ENCODE data around the gene PHF8.

PHF8 gene

GRCh38 chrX:53969540-53969939 is 74.7 kb downstream of the PHF8 start:
- Mint-ChIP-seq H3K27me3 (no peaks in the 10 kb centered on the region), H3K4me3 (no peak overlapping the region), H3K4me1 (peaks cover 9% of the 10 kb centered on the region), H3K27ac (no peak overlapping the region), H3K36me3 (ENCODE audit: low read depth) (peaks cover 63% of the 10 kb centered on the region), H3K9me3 (no peaks in the 10 kb centered on the region)
- no peak for DNase-seq
- no peak for ATAC-seq

- no peaks in the 10 kb centered on the region for H3K9me3 Mint-ChIP-seq
- DNase-seq (no peak), ATAC-seq (no peak)
- H3K36me3 Mint-ChIP-seq (ENCODE audit: low read depth): peaks cover 28% of the 10 kb centered on the region
- H3K4me3 Mint-ChIP-seq: no peak overlapping the region
- no peaks in the 10 kb centered on the region for H3K4me1 Mint-ChIP-seq
- H3K27me3 Mint-ChIP-seq: no peaks in the 10 kb centered on the region
- H3K27ac Mint-ChIP-seq: no peak overlapping the region
Observed at GRCh38 chrX:53950130-53950733, 94.0 kb downstream of the PHF8 start.

- no peaks in the 10 kb centered on the region for H3K9me3 Mint-ChIP-seq
- no peak overlapping the region for H3K4me3 Mint-ChIP-seq
- H3K27me3 Mint-ChIP-seq: no peaks in the 10 kb centered on the region
- ATAC-seq: no peak
- H3K4me1 Mint-ChIP-seq: peaks cover 9% of the 10 kb centered on the region
- H3K27ac Mint-ChIP-seq: no peak overlapping the region
- no peak for DNase-seq
- peaks cover 31% of the 10 kb centered on the region for H3K36me3 Mint-ChIP-seq (ENCODE audit: low read depth)
Observed at GRCh38 chrX:53940180-53940579, 104.1 kb downstream of the PHF8 start.

GRCh38 chrX:53939127-53939526 is 105.1 kb downstream of the PHF8 start:
- ATAC-seq: no peak
- H3K4me1 Mint-ChIP-seq: peaks cover 9% of the 10 kb centered on the region
- H3K4me3 Mint-ChIP-seq: no peak overlapping the region
- no peak overlapping the region for H3K27ac Mint-ChIP-seq
- no peaks in the 10 kb centered on the region for H3K27me3 Mint-ChIP-seq
- peaks cover 29% of the 10 kb centered on the region for H3K36me3 Mint-ChIP-seq (ENCODE audit: low read depth)
- H3K9me3 Mint-ChIP-seq: no peaks in the 10 kb centered on the region
- no peak for DNase-seq

GRCh38 chrX:53930515-53931380 is 113.5 kb downstream of the PHF8 start:
- no peaks in the 10 kb centered on the region for H3K27me3 Mint-ChIP-seq
- peak overlapping the region; percentile 23 for H3K27ac Mint-ChIP-seq
- peak; percentile 43 for ATAC-seq
- H3K4me1 Mint-ChIP-seq: peaks cover 7% of the 10 kb centered on the region
- no peaks in the 10 kb centered on the region for H3K9me3 Mint-ChIP-seq
- H3K4me3 Mint-ChIP-seq: no peak overlapping the region
- DNase-seq: no peak
- peaks cover 2% of the 10 kb centered on the region for H3K36me3 Mint-ChIP-seq (ENCODE audit: low read depth)

GRCh38 chrX:53926030-53926429 is 118.2 kb downstream of the PHF8 start:
- H3K27ac Mint-ChIP-seq: no peak overlapping the region
- no peaks in the 10 kb centered on the region for H3K36me3 Mint-ChIP-seq (ENCODE audit: low read depth)
- H3K9me3 Mint-ChIP-seq: no peaks in the 10 kb centered on the region
- H3K4me3 Mint-ChIP-seq: no peak overlapping the region
- DNase-seq: no peak
- ATAC-seq: no peak
- H3K4me1 Mint-ChIP-seq: peaks cover 3% of the 10 kb centered on the region
- H3K27me3 Mint-ChIP-seq: no peaks in the 10 kb centered on the region

GRCh38 chrX:53918702-53919101 is 125.6 kb downstream of the PHF8 start:
- Mint-ChIP-seq H3K9me3 (no peaks in the 10 kb centered on the region), H3K27me3 (no peaks in the 10 kb centered on the region), H3K36me3 (ENCODE audit: low read depth) (no peaks in the 10 kb centered on the region), H3K4me1 (no peaks in the 10 kb centered on the region), H3K27ac (no peak overlapping the region), H3K4me3 (no peak overlapping the region)
- ATAC-seq: no peak
- DNase-seq: no peak

- ATAC-seq (no peak), DNase-seq (no peak)
- H3K4me1 Mint-ChIP-seq: no peaks in the 10 kb centered on the region
- H3K4me3 Mint-ChIP-seq: no peak overlapping the region
- H3K27me3 Mint-ChIP-seq: peaks cover 1% of the 10 kb centered on the region
- no peaks in the 10 kb centered on the region for H3K9me3 Mint-ChIP-seq
- no peaks in the 10 kb centered on the region for H3K36me3 Mint-ChIP-seq (ENCODE audit: low read depth)
- no peak overlapping the region for H3K27ac Mint-ChIP-seq
Observed at GRCh38 chrX:53900623-53901022, 143.7 kb downstream of the PHF8 start.

- Mint-ChIP-seq H3K4me3 (no peak overlapping the region), H3K4me1 (no peaks in the 10 kb centered on the region), H3K27ac (no peak overlapping the region), H3K27me3 (peaks cover 1% of the 10 kb centered on the region), H3K9me3 (peaks cover 2% of the 10 kb centered on the region), H3K36me3 (ENCODE audit: low read depth) (no peaks in the 10 kb centered on the region)
- ATAC-seq (no peak), DNase-seq (no peak)
Observed at GRCh38 chrX:53895270-53895669, 149.0 kb downstream of the PHF8 start.

All from activated naive CD8-positive, alpha-beta T cell treated with anti-CD3 and anti-CD28 coated beads, Interleukin-2, amount 50 U/mL, for 24 hours (primary cell).